ENCODE results near the gene SSU72.

Gene SSU72

DNA sequence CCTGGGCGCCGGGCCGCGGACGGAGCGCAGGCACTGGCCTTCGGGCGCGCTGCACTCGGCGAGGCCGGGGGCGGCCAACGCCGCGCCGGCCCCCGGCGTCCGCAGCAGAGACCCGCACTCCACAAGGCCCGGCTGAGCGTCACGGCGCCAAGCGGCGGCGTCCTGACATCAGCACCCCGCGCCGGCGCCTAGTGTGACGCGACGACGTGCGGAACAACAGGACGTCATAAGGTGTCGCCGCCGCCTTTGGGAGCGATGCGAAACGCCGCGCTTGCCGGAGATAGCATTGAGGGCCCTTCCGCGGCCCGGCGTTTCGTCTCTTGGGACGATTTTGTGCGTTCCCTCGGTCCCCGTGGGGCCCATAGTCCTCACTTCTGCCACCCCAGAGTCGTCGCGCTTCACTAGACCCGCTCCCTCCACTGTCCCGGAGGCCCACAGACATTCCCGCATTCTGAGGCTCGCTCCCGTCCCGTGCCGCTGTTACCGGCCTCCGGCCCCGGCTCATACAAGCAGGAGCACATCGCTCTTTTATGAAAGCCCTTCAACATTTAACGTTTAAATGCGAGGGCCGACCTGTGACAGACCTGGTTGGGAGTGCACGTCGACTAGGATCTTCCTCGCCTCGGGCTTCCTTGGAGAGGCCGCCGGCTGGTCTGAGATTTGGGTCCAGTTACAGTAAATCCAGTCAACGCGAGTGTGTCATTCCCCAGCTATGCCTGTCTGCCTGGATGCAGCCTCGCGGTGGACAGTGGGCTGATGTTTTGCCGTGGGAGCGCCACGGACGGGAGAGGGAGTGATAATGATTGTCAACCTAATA is at the start of gene SSU72:
SSU72 (minus strand) TSS at position 143 of the 817 bp plus-strand sequence. CDS start 306 bp downstream, outside the sequence.
- H3K36me3 ChIP-seq (ENCODE audit: insufficient read depth, low read length), result no peaks in the 10 kb centered on the region
- H3F3A ChIP-seq (ENCODE audit: low read depth), result no peaks in the 10 kb centered on the region
- TF ChIP-seq, protein P1, sequence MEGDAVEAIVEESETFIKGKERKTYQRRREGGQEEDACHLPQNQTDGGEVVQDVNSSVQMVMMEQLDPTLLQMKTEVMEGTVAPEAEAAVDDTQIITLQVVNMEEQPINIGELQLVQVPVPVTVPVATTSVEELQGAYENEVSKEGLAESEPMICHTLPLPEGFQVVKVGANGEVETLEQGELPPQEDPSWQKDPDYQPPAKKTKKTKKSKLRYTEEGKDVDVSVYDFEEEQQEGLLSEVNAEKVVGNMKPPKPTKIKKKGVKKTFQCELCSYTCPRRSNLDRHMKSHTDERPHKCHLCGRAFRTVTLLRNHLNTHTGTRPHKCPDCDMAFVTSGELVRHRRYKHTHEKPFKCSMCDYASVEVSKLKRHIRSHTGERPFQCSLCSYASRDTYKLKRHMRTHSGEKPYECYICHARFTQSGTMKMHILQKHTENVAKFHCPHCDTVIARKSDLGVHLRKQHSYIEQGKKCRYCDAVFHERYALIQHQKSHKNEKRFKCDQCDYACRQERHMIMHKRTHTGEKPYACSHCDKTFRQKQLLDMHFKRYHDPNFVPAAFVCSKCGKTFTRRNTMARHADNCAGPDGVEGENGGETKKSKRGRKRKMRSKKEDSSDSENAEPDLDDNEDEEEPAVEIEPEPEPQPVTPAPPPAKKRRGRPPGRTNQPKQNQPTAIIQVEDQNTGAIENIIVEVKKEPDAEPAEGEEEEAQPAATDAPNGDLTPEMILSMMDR (conservative IDR thresholded peaks at IDR 0.05; ENCODE audit: low read length), result no peak
- TF ChIP-seq EZH2phosphoT487 (IDR thresholded peaks at IDR 0.05; ENCODE audit: borderline replicate concordance), result no peak
- H3K79me2 ChIP-seq (ENCODE audit: insufficient read depth, low read length), result peaks cover 54% of the 10 kb centered on the region
- peak within 1 kb of the TSS; percentile 95 for H2AFZ ChIP-seq (ENCODE audit: low read length)
- H3K27me3 ChIP-seq (ENCODE audit: insufficient read depth, low read length, poor library complexity, severe bottlenecking), result peaks cover 4% of the 10 kb centered on the region
- peak within 1 kb of the TSS; percentile 92 for H3K4me3 ChIP-seq (ENCODE audit: low read length, poor library complexity, severe bottlenecking)
- peak within 1 kb of the TSS; percentile 89 for H3K9ac ChIP-seq (ENCODE audit: low read depth, low read length, poor library complexity, severe bottlenecking)
- H3K9me3 ChIP-seq (ENCODE audit: insufficient read depth, low read depth, low read length), result no peaks in the 10 kb centered on the region
- H3K4me1 ChIP-seq (ENCODE audit: insufficient read depth, low read length, poor library complexity, severe bottlenecking), result peaks cover 21% of the 10 kb centered on the region
- peak within 1 kb of the TSS; percentile 94 for H3K4me2 ChIP-seq (ENCODE audit: low read depth, low read length, poor library complexity, severe bottlenecking)
- H4K20me1 ChIP-seq (ENCODE audit: insufficient read depth, low read length, poor library complexity, severe bottlenecking), result peaks cover 31% of the 10 kb centered on the region
- H3K9me2 ChIP-seq (replicated peaks; ENCODE audit: low read depth, low read length), result no peaks in the 10 kb centered on the region

DNA sequence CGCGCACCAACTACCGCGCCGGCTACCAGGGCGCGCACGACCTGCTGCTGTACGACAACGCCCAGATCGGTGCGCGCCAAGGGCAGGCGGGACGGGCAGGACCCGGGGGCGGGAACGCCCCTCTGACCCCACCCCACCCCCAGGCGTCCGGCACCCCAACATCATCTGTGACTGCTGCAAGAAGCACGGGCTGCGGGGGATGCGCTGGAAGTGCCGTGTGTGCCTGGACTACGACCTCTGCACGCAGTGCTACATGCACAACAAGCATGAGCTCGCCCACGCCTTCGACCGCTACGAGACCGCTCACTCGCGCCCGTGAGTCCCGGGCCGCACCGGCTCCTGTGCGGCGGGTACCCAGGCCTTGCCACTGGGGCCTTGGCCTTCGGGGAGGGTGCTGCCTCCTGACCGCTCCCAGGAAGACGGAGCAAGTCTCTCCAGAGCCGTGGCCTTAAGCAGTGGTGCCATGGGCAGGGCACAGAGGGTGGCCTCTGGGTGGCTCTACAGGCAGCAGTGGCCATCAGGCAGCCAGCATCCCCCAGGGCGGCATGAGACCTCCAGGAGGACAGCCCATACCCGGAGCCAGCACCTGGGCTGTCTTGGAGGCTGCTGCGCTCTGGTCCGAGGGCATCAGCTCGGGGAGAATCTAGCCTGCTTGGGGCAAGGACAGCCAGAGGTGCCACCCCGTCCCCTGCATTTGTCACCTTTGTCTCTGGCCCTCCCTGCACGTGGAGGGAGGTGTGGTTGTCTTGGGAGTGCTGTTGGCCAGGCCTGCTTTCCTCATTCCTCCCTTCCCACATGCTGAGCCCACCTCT is 49.2 kb upstream of the SSU72 start:
- Histone ChIP-seq H3K4me2 (ENCODE audit: low read depth, low read length, poor library complexity, severe bottlenecking) (no peak overlapping the region), H3K4me3 (ENCODE audit: low read length, poor library complexity, severe bottlenecking) (no peak overlapping the region), H3K9me3 (ENCODE audit: insufficient read depth, low read depth, low read length) (no peaks in the 10 kb centered on the region), H3K27me3 (ENCODE audit: insufficient read depth, low read length, poor library complexity, severe bottlenecking) (no peaks in the 10 kb centered on the region), H4K20me1 (ENCODE audit: insufficient read depth, low read length, poor library complexity, severe bottlenecking) (no peaks in the 10 kb centered on the region), H2AFZ (ENCODE audit: low read length) (no peak overlapping the region), H3K36me3 (ENCODE audit: insufficient read depth, low read length) (no peaks in the 10 kb centered on the region), H3K9ac (ENCODE audit: low read depth, low read length, poor library complexity, severe bottlenecking) (no peak overlapping the region), H3K79me2 (ENCODE audit: insufficient read depth, low read length) (no peaks in the 10 kb centered on the region), H3K4me1 (ENCODE audit: insufficient read depth, low read length, poor library complexity, severe bottlenecking) (no peaks in the 10 kb centered on the region), H3F3A (ENCODE audit: low read depth) (no peaks in the 10 kb centered on the region), H3K9me2 (replicated peaks; ENCODE audit: low read depth, low read length) (no peaks in the 10 kb centered on the region)
- no peak for TF ChIP-seq EZH2phosphoT487 (IDR thresholded peaks at IDR 0.05; ENCODE audit: borderline replicate concordance)
- TF ChIP-seq, protein P1 (conservative IDR thresholded peaks at IDR 0.05; ENCODE audit: low read length), result no peak

DNA sequence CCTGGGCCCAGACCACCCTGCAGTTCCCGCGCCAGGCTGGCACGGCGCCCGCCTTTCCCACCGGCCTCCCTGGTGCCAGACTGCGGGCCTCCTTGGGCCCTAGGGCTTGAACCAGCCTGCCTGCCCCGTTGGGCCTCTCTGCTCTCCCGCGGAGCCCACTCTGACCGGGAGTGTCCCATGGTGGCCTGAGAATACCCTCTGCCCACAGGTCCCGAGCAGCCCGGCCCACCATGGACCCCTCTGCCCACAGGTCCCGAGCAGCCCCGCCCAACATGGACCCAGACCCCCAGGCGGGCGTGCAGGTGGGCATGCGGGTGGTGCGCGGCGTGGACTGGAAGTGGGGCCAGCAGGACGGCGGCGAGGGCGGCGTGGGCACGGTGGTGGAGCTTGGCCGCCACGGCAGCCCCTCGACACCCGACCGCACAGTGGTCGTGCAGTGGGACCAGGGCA is 48.5 kb upstream of the SSU72 start:
- no peak overlapping the region for H3K9ac ChIP-seq (ENCODE audit: low read depth, low read length, poor library complexity, severe bottlenecking)
- no peak overlapping the region for H2AFZ ChIP-seq (ENCODE audit: low read length)
- no peaks in the 10 kb centered on the region for H3F3A ChIP-seq (ENCODE audit: low read depth)
- no peak overlapping the region for H3K4me3 ChIP-seq (ENCODE audit: low read length, poor library complexity, severe bottlenecking)
- H3K36me3 ChIP-seq (ENCODE audit: insufficient read depth, low read length), result no peaks in the 10 kb centered on the region
- no peaks in the 10 kb centered on the region for H3K4me1 ChIP-seq (ENCODE audit: insufficient read depth, low read length, poor library complexity, severe bottlenecking)
- no peaks in the 10 kb centered on the region for H3K9me3 ChIP-seq (ENCODE audit: insufficient read depth, low read depth, low read length)
- no peak overlapping the region for H3K4me2 ChIP-seq (ENCODE audit: low read depth, low read length, poor library complexity, severe bottlenecking)
- no peaks in the 10 kb centered on the region for H3K9me2 ChIP-seq (replicated peaks; ENCODE audit: low read depth, low read length)
- no peaks in the 10 kb centered on the region for H4K20me1 ChIP-seq (ENCODE audit: insufficient read depth, low read length, poor library complexity, severe bottlenecking)
- no peaks in the 10 kb centered on the region for H3K27me3 ChIP-seq (ENCODE audit: insufficient read depth, low read length, poor library complexity, severe bottlenecking)
- TF ChIP-seq, protein P1 (conservative IDR thresholded peaks at IDR 0.05; ENCODE audit: low read length), result no peak
- no peak for TF ChIP-seq EZH2phosphoT487 (IDR thresholded peaks at IDR 0.05; ENCODE audit: borderline replicate concordance)
- no peaks in the 10 kb centered on the region for H3K79me2 ChIP-seq (ENCODE audit: insufficient read depth, low read length)

Data from Loucy (cell line).